Left renal pelvis (tissue), 4 donors: ENCODE measurements around the gene INPP5A. TPM values are rescaled to one million over a fixed set of nuclear protein-coding genes. Genes with fewer than 3 reads are reported as not detected.
"Not testable (repeated sequence)": the region's sequence is repeated elsewhere in the genome, so short reads cannot be mapped to it uniquely, and the experiment has no call there.

Experiments used
- DNase-seq, 4 donors: peaks; one replicate each; pipeline ENCODE4 v3.0.0-alpha.2; 2013; ENCODE audit warnings: low read depth in 4 of 4, low spot score in 3 of 4
- polyA plus RNA-seq, 4 donors: library from polyadenylated mRNA; unstranded; fragments of 120-200 nt; gene quantifications; one replicate each; pipeline ENCODE4 v1.2.1, GENCODE V29; 2013; ENCODE audit not compliant: insufficient read length in 4 of 4

The INPP5A gene
- polyA plus RNA-seq, 4 donors: 29.0 to 40.2 (median 35.5) TPM

DNA sequence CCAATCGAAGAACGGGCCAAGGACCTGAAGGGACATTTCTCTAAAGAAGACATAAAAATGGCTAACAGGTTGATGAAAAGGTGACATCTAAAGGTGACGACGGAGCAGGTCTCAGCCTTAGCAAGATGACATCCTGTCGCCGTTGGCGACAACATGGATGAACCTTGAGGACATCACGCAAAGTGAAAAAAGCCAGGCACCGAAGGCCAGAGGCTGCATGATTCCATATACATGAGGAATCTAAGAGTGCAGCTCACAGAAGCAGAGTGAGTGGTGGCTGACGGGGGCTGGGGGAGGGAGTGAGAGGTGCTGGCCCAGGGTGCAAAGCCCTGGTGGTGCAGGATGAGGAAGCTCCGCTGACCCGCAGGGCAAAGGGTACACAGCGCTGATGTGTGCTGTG is 282.5 kb downstream of the INPP5A start:
- DNase-seq: no peak

DNA sequence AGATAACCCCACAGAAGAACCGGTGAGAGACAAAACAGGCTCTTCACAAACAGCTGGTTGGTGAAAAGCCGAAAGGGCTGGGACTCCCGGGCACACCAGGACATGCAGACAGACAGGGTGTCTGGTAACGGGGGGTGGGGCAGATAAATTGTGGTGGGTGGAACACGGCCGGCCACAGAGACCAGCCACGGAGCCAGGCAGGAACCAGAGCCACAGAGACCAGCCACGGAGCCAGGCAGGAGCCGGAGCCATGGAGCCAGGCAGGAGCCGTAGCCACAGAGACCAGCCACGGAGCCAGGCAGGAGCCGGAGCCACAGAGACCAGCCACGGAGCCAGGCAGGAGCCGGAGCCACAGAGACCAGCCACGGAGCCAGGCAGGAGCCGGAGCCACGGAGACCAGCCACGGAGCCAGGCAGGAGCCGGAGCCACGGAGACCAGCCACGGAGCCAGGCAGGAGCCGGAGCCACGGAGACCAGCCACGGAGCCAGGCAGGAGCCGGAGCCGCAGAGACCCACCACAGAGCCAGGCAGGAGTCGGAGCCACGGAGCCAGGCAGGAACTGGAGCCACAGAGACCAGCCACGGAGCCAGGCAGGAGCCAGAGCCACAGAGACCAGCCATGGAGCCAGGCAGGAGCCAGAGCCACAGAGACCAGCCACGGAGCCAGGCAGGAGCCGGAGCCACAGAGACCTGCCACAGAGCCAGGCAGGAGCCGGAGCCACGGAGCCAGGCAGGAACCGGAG is 288.4 kb downstream of the INPP5A start:
- not testable (repeated sequence) for DNase-seq

DNA sequence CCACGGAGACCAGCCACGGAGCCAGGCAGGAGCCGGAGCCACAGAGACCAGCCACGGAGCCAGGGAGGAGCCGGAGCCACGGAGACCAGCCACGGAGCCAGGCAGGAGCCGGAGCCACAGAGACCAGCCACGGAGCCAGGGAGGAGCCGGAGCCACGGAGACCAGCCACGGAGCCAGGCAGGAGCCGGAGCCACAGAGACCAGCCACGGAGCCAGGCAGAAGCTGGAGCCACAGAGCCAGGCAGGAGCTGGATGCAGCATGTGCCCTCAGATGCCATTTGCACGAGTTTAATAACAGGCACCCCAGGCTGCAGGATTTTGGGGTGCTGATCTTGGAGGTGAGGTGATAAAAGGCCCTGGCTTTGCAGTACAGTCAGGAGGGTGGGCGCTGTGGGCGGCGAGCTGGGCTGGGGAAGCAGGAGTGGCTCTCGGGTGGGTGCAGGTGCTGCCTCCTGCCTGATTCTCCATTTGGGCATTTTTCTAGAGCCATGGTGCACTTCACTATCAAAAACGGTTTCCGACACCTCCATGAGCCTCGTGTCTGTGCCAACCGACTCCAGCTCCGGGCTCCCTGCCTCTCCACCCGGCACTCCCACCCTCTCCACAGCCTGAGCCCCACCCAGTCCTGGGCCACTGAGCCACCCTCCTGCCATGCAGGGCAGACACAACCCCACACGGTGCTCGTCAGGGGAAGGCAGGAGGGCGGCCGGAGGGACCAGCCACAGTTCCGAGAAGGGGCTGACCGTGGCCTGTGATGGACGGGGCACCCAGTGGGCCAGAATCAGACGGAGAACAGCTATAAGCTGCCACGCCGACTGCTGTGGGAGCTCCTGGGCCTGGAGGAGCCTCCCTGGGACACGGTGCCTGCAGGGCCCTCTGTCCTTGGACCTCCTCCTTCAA is 289.2 kb downstream of the INPP5A start:
- DNase-seq: no peak

DNA sequence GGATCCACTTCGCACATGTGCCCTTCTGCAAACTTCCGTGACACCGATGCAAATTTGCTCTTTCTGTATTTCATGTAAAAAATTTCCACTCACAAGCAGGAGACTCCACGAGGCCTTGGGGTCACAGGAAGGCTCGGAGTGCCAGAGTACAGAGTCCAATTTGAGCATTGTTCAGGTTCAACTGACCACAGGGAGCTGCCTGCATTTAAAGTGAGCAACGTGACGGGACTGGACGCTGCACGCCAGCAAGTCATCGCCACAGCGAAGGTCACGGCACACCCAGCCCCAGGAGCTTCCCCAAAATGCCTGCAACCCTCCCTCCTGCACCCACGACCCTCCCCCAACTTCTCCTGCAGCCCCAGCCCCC is 289.8 kb downstream of the INPP5A start:
- no peak for DNase-seq

DNA sequence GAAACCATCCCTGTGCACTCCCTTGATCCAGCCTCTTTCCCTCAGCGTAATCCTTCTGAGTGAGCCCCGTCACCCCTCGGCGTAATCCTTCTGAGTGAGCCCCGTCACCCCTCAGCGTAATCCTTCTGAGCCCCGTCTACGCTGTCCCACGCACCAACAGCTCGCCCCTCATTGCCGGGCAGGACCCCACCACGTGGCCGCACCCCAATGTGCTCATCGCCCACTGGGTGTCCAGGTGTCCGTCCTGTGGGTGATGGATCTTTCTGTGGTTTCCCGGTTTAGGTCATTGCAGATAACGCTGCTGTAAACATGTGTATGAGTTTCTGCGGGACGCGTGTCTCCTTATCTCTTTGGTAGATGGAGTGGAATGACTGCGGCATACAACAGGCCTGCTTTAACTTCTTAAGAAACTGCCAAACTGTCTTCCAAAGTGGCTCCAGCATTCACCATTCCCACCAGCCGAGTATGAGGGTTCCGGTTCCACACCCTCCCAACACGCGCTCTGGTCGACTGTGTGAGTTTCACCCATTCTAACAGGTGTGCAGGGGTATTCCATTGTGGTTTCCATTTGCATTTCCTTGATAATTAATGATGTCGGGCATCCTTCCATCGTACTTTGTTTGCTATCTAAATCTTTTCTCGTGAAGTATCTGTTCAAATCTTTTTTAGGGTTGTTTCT is 290.4 kb downstream of the INPP5A start:
- no peak for DNase-seq

DNA sequence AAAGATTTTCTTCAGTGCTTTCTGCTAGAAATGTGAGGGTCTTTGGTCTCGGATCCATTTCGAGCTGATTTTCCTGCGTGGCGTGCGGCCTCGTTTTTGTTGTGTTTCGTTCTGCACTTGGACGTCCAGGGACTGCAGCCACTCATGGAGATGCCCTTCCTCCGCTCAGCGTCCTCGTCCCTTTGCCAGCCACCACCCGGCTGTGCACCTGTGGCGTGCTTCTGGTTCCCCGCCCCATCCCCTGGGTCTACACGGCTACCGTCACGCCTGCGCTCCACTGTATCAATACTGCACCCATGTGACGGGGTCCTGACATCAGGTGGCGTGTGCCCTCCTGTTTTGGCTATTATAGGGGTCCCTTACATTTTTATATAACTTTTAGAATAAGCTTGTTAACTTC is 291.1 kb downstream of the INPP5A start:
- DNase-seq: no peak

DNA sequence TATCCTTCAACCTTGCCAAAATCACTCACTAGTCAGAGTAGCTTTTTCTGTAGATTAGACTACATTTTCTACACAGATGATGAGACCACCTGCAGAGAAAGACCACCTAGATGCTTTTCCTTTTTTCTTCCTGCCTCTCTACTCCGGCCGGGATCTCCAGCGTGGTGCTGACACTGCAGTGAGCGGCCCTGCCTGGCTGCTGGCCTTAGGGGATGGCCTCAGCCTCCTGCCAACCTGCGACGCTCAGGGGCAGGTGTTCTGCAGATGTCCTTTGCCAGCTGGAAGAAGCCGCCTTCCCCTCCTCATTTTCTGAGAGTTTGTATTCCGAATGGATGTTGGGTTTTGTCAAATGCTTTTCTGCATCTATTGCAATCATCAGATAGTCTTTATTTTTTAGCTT is 291.8 kb downstream of the INPP5A start:
- DNase-seq: no peak

DNA sequence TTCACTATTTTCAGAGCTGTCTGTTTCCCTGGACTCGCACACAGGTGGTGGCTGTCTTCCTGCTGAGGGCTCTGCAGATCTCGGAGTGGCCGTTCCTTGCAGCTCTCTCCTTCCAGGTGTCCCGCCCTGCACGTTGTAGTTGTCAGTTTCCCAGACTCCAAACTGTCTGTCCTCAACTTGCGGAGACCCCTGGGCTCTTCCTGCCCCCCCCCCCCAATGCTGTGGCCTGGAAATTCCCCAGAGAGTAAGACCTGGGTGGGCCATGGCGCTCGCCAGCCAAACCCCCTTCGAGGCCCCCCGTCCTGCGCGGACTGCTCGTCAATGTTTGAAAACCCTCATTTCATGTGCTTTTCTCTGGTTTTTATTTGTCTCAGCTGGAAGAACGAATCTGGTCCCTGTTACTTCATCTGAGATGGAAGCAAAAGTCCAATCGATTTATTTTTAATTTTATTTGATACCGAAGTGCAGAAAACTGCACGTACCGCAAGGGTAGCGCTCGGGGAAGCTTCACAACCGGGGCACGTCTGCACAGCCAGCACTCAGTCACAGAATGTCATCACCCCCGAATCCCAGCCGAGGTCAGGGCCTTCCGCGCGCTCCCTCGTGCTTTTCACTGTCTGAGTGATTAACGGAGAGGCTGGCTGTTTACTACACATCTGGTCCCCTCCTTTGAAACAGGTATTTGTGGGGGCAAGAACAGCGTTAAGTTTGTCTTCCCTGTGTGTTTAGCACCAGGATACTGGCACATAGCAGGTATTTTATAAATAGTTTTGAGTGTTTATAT is 294.8 kb downstream of the INPP5A start:
- DNase-seq: no peak

Other genes starting within 250 kb of the INPP5A start
- gene STK32C, start 229.8 kb upstream of the INPP5A start, polyA plus RNA-seq: 10 to 100 TPM in 3 of 4 donors, 1 to 10 TPM in 1; 6.5 to 15.1 (median 11.5) TPM
- gene LRRC27, start 205.6 kb upstream of the INPP5A start, polyA plus RNA-seq: 10 to 100 TPM; 14.2 to 34.7 (median 25.4) TPM
- 10 to 100 TPM in 2 of 4 donors, 1 to 10 TPM in 2; 2.7 to 12.9 (median 8.7) TPM for gene PWWP2B, start 140.6 kb upstream of the INPP5A start, polyA plus RNA-seq
- 1 to 10 TPM; 7.8 to 9.5 (median 8.6) TPM for gene NKX6-2, start 248.4 kb downstream of the INPP5A start, polyA plus RNA-seq